Thoracic aorta (tissue), 2 donors: ENCODE results near the gene HSD3B2. TPM values are rescaled to one million over a fixed set of nuclear protein-coding genes. Genes with fewer than 3 reads are reported as not detected.

Experiments used
- ATAC-seq: fragments of 150-250 bp; one replicate; pipeline ENCODE4 v1.8.0; 2017; ENCODE audit warnings: low read depth; ENCODE audit not compliant: insufficient number of reproducible peaks, low FRiP score
- DNase-seq: peaks from one replicate; pipeline ENCODE4 v3.0.0-alpha.2; 2020; ENCODE audit warnings: low spot score
- H3K27ac ChIP-seq, 2 donors: fragments of 200-600 bp; sonication (generic); 1 replicate in 1 of 2; 2 replicates in 1 of 2; pipeline ENCODE4 v1.5.1; 2016; ENCODE audit warnings: mild to moderate bottlenecking in 2 of 2, moderate library complexity in 2 of 2
- H3K27me3 ChIP-seq: fragments of 200-600 bp; sonication (generic); replicated peaks from 2 replicates; pipeline ENCODE4 v1.6.0; 2016; ENCODE audit warnings: mild to moderate bottlenecking; ENCODE audit not compliant: insufficient read depth
- H3K36me3 ChIP-seq: fragments of 200-600 bp; sonication (generic); one replicate; pipeline ENCODE4 v1.5.1; 2016
- H3K4me1 ChIP-seq, 2 donors: fragments of 200-600 bp; sonication (generic); 1 replicate in 1 of 2; 2 replicates in 1 of 2; pipeline versions ENCODE4 v1.5.1 to v1.6.0; 2016; ENCODE audit warnings: low read depth in 2 of 2, mild to moderate bottlenecking in 1 of 2; ENCODE audit not compliant: control insufficient read depth in 1 of 2
- H3K4me3 ChIP-seq: fragments of 200-600 bp; sonication (generic); 2 replicates; pipeline ENCODE4 v1.5.1; 2016; ENCODE audit warnings: mild to moderate bottlenecking
- H3K9me3 ChIP-seq: fragments of 200-600 bp; sonication (generic); 2 replicates; pipeline ENCODE4 v1.5.1; 2016
- CTCF ChIP-seq: fragments of 200-600 bp; sonication (generic); IDR thresholded peaks from one replicate; pipeline ENCODE4 v1.5.1; 2019; ENCODE audit warnings: antibody characterized with exemption
- total RNA-seq, 2 donors: library from RNA; depleted of rRNA; stranded (reverse); fragments of >200 nt; gene quantifications; one replicate each; pipeline versions ENCODE4 v1.1.0 to v1.2.3, GENCODE V29; 2016

The HSD3B2 gene
- total RNA-seq, 2 donors from 2014 or later, result not detected

DNA sequence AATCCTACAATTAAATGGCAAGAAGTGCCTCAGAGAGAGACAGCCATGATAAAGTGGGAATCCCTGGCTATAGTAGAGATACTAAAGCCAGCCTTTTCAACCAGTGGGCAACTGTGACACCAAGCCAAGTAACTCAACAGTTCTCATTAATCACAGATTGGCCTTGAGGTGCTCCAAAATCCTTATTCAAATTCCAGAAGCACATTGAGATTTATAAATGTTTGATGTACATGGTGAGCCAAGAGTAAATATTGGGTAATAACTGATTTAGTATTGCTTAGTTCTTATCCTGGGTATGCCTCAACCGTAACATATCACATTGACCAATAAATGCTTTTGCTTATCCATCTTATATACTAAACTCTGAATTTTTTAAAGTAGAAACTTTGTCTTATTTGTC lies 29.3 kb upstream of the HSD3B2 start:
- Histone ChIP-seq H3K4me3 (no peak overlapping the region), H3K27me3 (no peaks in the 10 kb centered on the region), H3K36me3 (no peaks in the 10 kb centered on the region), H3K9me3 (no peaks in the 10 kb centered on the region), H3K4me1 (no peaks in the 10 kb centered on the region), H3K27ac (no peak overlapping the region)
- ATAC-seq (no peak), DNase-seq (no peak)
- TF ChIP-seq CTCF, result no peak

DNA sequence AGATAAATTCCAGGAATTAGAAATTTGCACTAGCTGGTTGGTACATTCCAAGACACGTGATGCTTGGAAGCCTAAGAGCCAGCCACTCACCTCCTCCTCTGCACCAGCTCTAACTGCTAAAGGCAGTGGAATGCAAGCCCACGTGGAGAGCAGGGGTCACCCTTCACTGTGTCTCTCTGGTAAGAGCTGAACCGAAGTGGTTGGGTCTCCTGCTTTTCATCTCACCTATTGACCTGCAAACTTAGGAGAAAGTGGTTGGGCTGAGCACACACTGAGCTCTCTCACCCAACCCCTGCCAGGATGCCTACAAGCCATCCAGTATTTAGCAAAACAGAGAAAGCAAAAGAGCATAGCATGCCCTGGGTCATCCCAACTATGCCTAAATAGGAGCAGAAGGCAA lies 27.1 kb upstream of the HSD3B2 start:
- Histone ChIP-seq H3K4me1 (no peaks in the 10 kb centered on the region), H3K9me3 (no peaks in the 10 kb centered on the region), H3K36me3 (no peaks in the 10 kb centered on the region), H3K27ac (no peak overlapping the region), H3K27me3 (no peaks in the 10 kb centered on the region), H3K4me3 (no peak overlapping the region)
- DNase-seq (no peak), ATAC-seq (no peak)
- TF ChIP-seq CTCF, result no peak

DNA sequence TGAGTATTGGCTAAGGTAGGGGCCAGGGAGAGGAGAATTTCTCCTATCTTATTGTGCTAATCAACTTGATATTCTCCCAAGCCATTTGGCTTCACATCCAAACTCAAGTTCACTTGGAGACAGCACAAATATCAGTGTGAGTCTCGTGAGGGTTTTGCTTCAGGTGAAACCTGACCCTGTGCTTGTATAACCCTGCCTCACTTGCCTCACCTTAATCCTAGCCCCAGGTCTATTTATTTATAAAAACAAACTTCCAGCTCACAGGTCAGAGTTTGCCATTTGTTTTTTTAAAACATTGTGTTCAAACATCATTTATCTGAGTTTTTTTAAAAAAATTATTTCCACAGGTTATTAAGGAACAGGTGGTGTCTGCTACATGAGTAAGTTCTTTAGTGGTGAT lies 26.5 kb upstream of the HSD3B2 start:
- no peaks in the 10 kb centered on the region for H3K36me3 ChIP-seq
- TF ChIP-seq CTCF, result no peak
- no peaks in the 10 kb centered on the region for H3K4me1 ChIP-seq
- H3K27ac ChIP-seq, result no peak overlapping the region
- ATAC-seq, result no peak
- DNase-seq, result no peak
- H3K27me3 ChIP-seq, result no peaks in the 10 kb centered on the region
- no peak overlapping the region for H3K4me3 ChIP-seq
- no peaks in the 10 kb centered on the region for H3K9me3 ChIP-seq

- no peak for DNase-seq
- no peak overlapping the region for H3K4me3 ChIP-seq
- no peaks in the 10 kb centered on the region for H3K27me3 ChIP-seq
- H3K36me3 ChIP-seq, result no peaks in the 10 kb centered on the region
- H3K27ac ChIP-seq, result no peak overlapping the region
- no peak for TF ChIP-seq CTCF
- no peaks in the 10 kb centered on the region for H3K4me1 ChIP-seq
- ATAC-seq, result no peak
- no peaks in the 10 kb centered on the region for H3K9me3 ChIP-seq
These were observed 24.4 kb upstream of the HSD3B2 start for GRCh38 chr1:119390526-119390925.

DNA sequence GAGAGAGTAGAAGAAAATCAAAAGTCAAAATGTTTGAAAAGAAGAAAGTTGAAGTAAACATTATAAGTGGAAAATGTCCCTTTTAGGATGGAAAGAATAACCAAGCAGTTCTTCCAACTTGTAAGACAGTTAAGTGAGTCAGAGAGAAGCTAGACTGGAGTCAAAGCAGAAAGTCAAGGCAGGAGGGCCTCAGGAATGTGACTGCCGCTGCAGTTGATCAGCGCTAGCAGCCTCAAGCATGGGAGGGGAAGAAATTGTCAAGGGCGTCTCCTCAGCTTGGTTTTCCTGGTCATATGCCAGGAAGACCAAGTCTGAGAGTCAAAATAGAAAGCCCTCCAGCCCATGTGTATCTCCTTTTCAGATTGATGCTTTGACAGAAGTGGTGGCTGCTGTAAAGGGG lies 23.2 kb upstream of the HSD3B2 start:
- no peak for TF ChIP-seq CTCF
- Histone ChIP-seq H3K9me3 (no peaks in the 10 kb centered on the region), H3K27ac (no peak overlapping the region), H3K36me3 (no peaks in the 10 kb centered on the region), H3K27me3 (no peaks in the 10 kb centered on the region), H3K4me1 (no peaks in the 10 kb centered on the region), H3K4me3 (no peak overlapping the region)
- ATAC-seq (no peak), DNase-seq (no peak)
